ENCODE results near the gene KCTD19. TPM values are rescaled to one million over a fixed set of nuclear protein-coding genes. Genes with fewer than 3 reads are reported as not detected.

Gene KCTD19
- total and polyA plus RNA-seq, 2 donors (not counting 1 experiment from before 2014, with no cell fraction given) = 0.52 TPM; not detected in 1

- Histone ChIP-seq H3K79me2 (ENCODE audit: control insufficient read depth, insufficient read depth, low read length) (no peaks in the 10 kb centered on the region), H3K27me3 (replicated peaks in 1 of 4; ENCODE audit: control extremely low read depth in 1 of 4, control insufficient read depth in 3 of 4, insufficient read depth in 4 of 4, low read length in 3 of 4) (no peaks in the 10 kb centered on the region), H3K4me1 (ENCODE audit: control insufficient read depth in 2 of 2, insufficient read depth in 2 of 2, low read length in 2 of 2) (no peaks in the 10 kb centered on the region), H3K4me3 (ENCODE audit: control extremely low read depth in 1 of 5, extremely low read depth in 1 of 5, insufficient read depth in 1 of 5, low read depth in 2 of 5, low read length in 4 of 5) (no peak overlapping the region), H3K27ac (ENCODE audit: low read length in 2 of 2) (no peak overlapping the region), H3K4me2 (replicated peaks; ENCODE audit: low read depth, low read length, poor library complexity, severe bottlenecking) (no peak overlapping the region), H4K20me1 (ENCODE audit: control insufficient read depth, insufficient read depth, low read length, poor library complexity, severe bottlenecking) (no peaks in the 10 kb centered on the region), H3K36me3 (replicated peaks in 1 of 2; ENCODE audit: control extremely low read depth in 1 of 2, control insufficient read depth in 1 of 2, extremely low read depth in 1 of 2, insufficient read depth in 2 of 2, low read length in 1 of 2) (no peaks in the 10 kb centered on the region), H2AFZ (ENCODE audit: insufficient read depth, low read depth, low read length, poor library complexity, severe bottlenecking) (no peak overlapping the region), H3K9ac (ENCODE audit: low read length) (no peak overlapping the region), H3K9me3 (ENCODE audit: control extremely low read depth in 1 of 3, control insufficient read depth in 2 of 3, insufficient read depth in 1 of 3, low read length in 2 of 3) (no peaks in the 10 kb centered on the region)
- TF ChIP-seq EZH2 (IDR thresholded peaks at IDR 0.05; ENCODE audit: borderline replicate concordance, insufficient read depth, low read depth, low read length, poor library complexity, severe bottlenecking) (no peak), CTCF (IDR thresholded peaks at IDR 0.05) (no peak)
- Mint-ChIP-seq H3K27me3 (peaks cover 7% of the 10 kb centered on the region), H3K9me3 (ENCODE audit: insufficient read depth) (no peaks in the 10 kb centered on the region), H3K4me1 (no peaks in the 10 kb centered on the region), H3K27ac (no peak overlapping the region), H3K4me3 (no peak overlapping the region)
- WGBS (ENCODE audit: insufficient coverage) = 100% methylated on average over 1 of the region's 1 CpG
- ChIA-PET POLR2A (no interaction called here), CTCF (interaction anchor here (1.6 kb wide), 1 partner anchor 119 kb away, joined by 3 read pairs; no protein-coding TSS in a partner anchor)
- intact Hi-C loops (cut with micrococcal nuclease) = loop anchor here (10.0 kb wide), 1 partner anchor 49 kb away; the partner anchor contains the start of gene TPPP3
- no peak for ATAC-seq (ENCODE audit: low read depth)
- no peak for DNase-seq
Observed at GRCh38 chr16:67345401-67345800, 18.9 kb upstream of the KCTD19 start.

- no peak for ATAC-seq (ENCODE audit: low read depth)
- Mint-ChIP-seq H3K27me3 (peaks cover 8% of the 10 kb centered on the region), H3K4me3 (no peak overlapping the region), H3K4me1 (no peaks in the 10 kb centered on the region), H3K27ac (no peak overlapping the region), H3K9me3 (ENCODE audit: insufficient read depth) (no peaks in the 10 kb centered on the region)
- 90% methylated on average over 2 of the region's 4 CpGs for WGBS (ENCODE audit: insufficient coverage)
- Histone ChIP-seq H3K36me3 (replicated peaks in 1 of 2; ENCODE audit: control extremely low read depth in 1 of 2, control insufficient read depth in 1 of 2, extremely low read depth in 1 of 2, insufficient read depth in 2 of 2, low read length in 1 of 2) (no peaks in the 10 kb centered on the region), H3K4me3 (ENCODE audit: control extremely low read depth in 1 of 5, extremely low read depth in 1 of 5, insufficient read depth in 1 of 5, low read depth in 2 of 5, low read length in 4 of 5) (no peak overlapping the region), H3K9ac (ENCODE audit: low read length) (no peak overlapping the region), H3K27me3 (replicated peaks in 1 of 4; ENCODE audit: control extremely low read depth in 1 of 4, control insufficient read depth in 3 of 4, insufficient read depth in 4 of 4, low read length in 3 of 4) (no peaks in the 10 kb centered on the region), H3K9me3 (ENCODE audit: control extremely low read depth in 1 of 3, control insufficient read depth in 2 of 3, insufficient read depth in 1 of 3, low read length in 2 of 3) (no peaks in the 10 kb centered on the region), H3K4me2 (replicated peaks; ENCODE audit: low read depth, low read length, poor library complexity, severe bottlenecking) (no peak overlapping the region), H2AFZ (ENCODE audit: insufficient read depth, low read depth, low read length, poor library complexity, severe bottlenecking) (no peak overlapping the region), H3K4me1 (ENCODE audit: control insufficient read depth in 2 of 2, insufficient read depth in 2 of 2, low read length in 2 of 2) (no peaks in the 10 kb centered on the region), H4K20me1 (ENCODE audit: control insufficient read depth, insufficient read depth, low read length, poor library complexity, severe bottlenecking) (no peaks in the 10 kb centered on the region), H3K79me2 (ENCODE audit: control insufficient read depth, insufficient read depth, low read length) (no peaks in the 10 kb centered on the region), H3K27ac (ENCODE audit: low read length in 2 of 2) (no peak overlapping the region)
- TF ChIP-seq CTCF (IDR thresholded peaks at IDR 0.05) (no peak), EZH2 (IDR thresholded peaks at IDR 0.05; ENCODE audit: borderline replicate concordance, insufficient read depth, low read depth, low read length, poor library complexity, severe bottlenecking) (no peak)
- intact Hi-C loops (cut with micrococcal nuclease) = loop anchor here (10.0 kb wide), 1 partner anchor 52 kb away; the partner anchor contains the start of gene TPPP3
- POLR2A ChIA-PET = no interaction called here
- DNase-seq = no peak
- CTCF ChIA-PET = no interaction called here
Observed at GRCh38 chr16:67342616-67343015, 16.1 kb upstream of the KCTD19 start.

Data from B cell (primary cell).